HG02623 (cell line): ENCODE measurements around the gene ELMOD3.
"Not testable (repeated sequence)": the region's sequence is repeated elsewhere in the genome, so short reads cannot be mapped to it uniquely, and the experiment has no call there.

Source experiments
- ATAC-seq: cut with Tn5 transposase; IDR thresholded peaks from one replicate; pipeline ENCODE4 v1.9.1; 2021; ENCODE audit warnings: moderate library complexity; ENCODE audit not compliant: unreplicated experiment

The ELMOD3 gene

GRCh38 chr2:85400541-85401463 lies 46.2 kb downstream of the ELMOD3 start:
- no peak for ATAC-seq

- ATAC-seq = no peak
These were observed 46.9 kb downstream of the ELMOD3 start for GRCh38 chr2:85401464-85401805.

- ATAC-seq = no peak
These were observed 47.3 kb downstream of the ELMOD3 start for GRCh38 chr2:85401844-85402243.

GRCh38 chr2:85405201-85406059 lies 50.9 kb downstream of the ELMOD3 start:
- peak; percentile 37 for ATAC-seq

- peak; percentile 60 for ATAC-seq
These were observed 55.4 kb downstream of the ELMOD3 start, which contains the start of gene CAPG for GRCh38 chr2:85409845-85410583. TSS of gene CAPG (minus strand) at chr2:85410366. CDS start at chr2:85402145, 8,221 bp downstream.

- no peak for ATAC-seq
These were observed 56.2 kb downstream of the ELMOD3 start for GRCh38 chr2:85410584-85411404.

GRCh38 chr2:85411405-85411748 lies 56.8 kb downstream of the ELMOD3 start:
- no peak for ATAC-seq

- ATAC-seq = no peak
These were observed 59.2 kb downstream of the ELMOD3 start for GRCh38 chr2:85413592-85414420.

- ATAC-seq = not testable (repeated sequence)
These were observed 59.8 kb downstream of the ELMOD3 start for GRCh38 chr2:85414421-85414759.

- ATAC-seq = no peak
These were observed 60.4 kb downstream of the ELMOD3 start for GRCh38 chr2:85414761-85415553.

GRCh38 chr2:85415980-85416650 lies 61.5 kb downstream of the ELMOD3 start:
- ATAC-seq = no peak

- ATAC-seq = peak; percentile 77
These were observed 63.8 kb downstream of the ELMOD3 start, which contains the start of gene SH2D6 for GRCh38 chr2:85418132-85419008. TSS of gene SH2D6 (plus strand) at chr2:85418714. CDS start at chr2:85429466, 10,752 bp downstream.

- ATAC-seq = no peak
These were observed 64.6 kb downstream of the ELMOD3 start for GRCh38 chr2:85419009-85419675.

- peak; percentile 59 for ATAC-seq
These were observed 66.1 kb downstream of the ELMOD3 start for GRCh38 chr2:85420536-85421259.

GRCh38 chr2:85421260-85422071 lies 66.9 kb downstream of the ELMOD3 start:
- no peak for ATAC-seq
